Measurements from ENCODE around the gene MIEN1. TPM values are rescaled to one million over a fixed set of nuclear protein-coding genes. Genes with fewer than 3 reads are reported as not detected.

Gene MIEN1
- total RNA-seq, 1 donor: 14.8 TPM

- Histone ChIP-seq H3K27ac (ENCODE audit: low read depth, low read length) (no peak overlapping the region), H3K4me2 (ENCODE audit: insufficient read depth, low read length) (no peak overlapping the region), H3K27me3 (ENCODE audit: insufficient read depth, low read length) (peaks cover 66% of the 10 kb centered on the region), H4K20me1 (ENCODE audit: insufficient read depth, low read length) (no peaks in the 10 kb centered on the region), H3K36me3 (ENCODE audit: insufficient read depth, low read length) (no peaks in the 10 kb centered on the region), H2AFZ (ENCODE audit: low read length) (no peak overlapping the region), H3K9me3 (ENCODE audit: low read depth, low read length) (no peaks in the 10 kb centered on the region), H3K4me1 (ENCODE audit: insufficient read depth, low read length) (no peaks in the 10 kb centered on the region), H3K79me2 (ENCODE audit: insufficient read depth, low read length) (no peaks in the 10 kb centered on the region), H3K4me3 (ENCODE audit: insufficient read depth, low read length) (no peak overlapping the region)
- no peak for TF ChIP-seq CTCF (IDR thresholded peaks at IDR 0.05; ENCODE audit: extremely low read depth, low read depth, low read length)
- no peak for DNase-seq (ENCODE audit: insufficient read length, low spot score, missing footprints)
These were observed 44.7 kb upstream of the MIEN1 start for GRCh38 chr17:39775031-39775430.

- Histone ChIP-seq H3K36me3 (ENCODE audit: insufficient read depth, low read length) (no peaks in the 10 kb centered on the region), H3K9me3 (ENCODE audit: low read depth, low read length) (no peaks in the 10 kb centered on the region), H3K27ac (ENCODE audit: low read depth, low read length) (no peak overlapping the region), H3K4me3 (ENCODE audit: insufficient read depth, low read length) (no peak overlapping the region), H2AFZ (ENCODE audit: low read length) (no peak overlapping the region), H3K27me3 (ENCODE audit: insufficient read depth, low read length) (peaks cover 65% of the 10 kb centered on the region), H3K79me2 (ENCODE audit: insufficient read depth, low read length) (no peaks in the 10 kb centered on the region), H4K20me1 (ENCODE audit: insufficient read depth, low read length) (no peaks in the 10 kb centered on the region), H3K4me2 (ENCODE audit: insufficient read depth, low read length) (no peak overlapping the region), H3K4me1 (ENCODE audit: insufficient read depth, low read length) (no peaks in the 10 kb centered on the region)
- DNase-seq (ENCODE audit: insufficient read length, low spot score, missing footprints): no peak
- no peak for TF ChIP-seq CTCF (IDR thresholded peaks at IDR 0.05; ENCODE audit: extremely low read depth, low read depth, low read length)
These were observed 43.7 kb upstream of the MIEN1 start for GRCh38 chr17:39774047-39774446.

- H4K20me1 ChIP-seq (ENCODE audit: insufficient read depth, low read length): no peaks in the 10 kb centered on the region
- peaks cover 68% of the 10 kb centered on the region for H3K27me3 ChIP-seq (ENCODE audit: insufficient read depth, low read length)
- H3K4me3 ChIP-seq (ENCODE audit: insufficient read depth, low read length): no peak overlapping the region
- no peak overlapping the region for H3K27ac ChIP-seq (ENCODE audit: low read depth, low read length)
- H3K79me2 ChIP-seq (ENCODE audit: insufficient read depth, low read length): no peaks in the 10 kb centered on the region
- no peaks in the 10 kb centered on the region for H3K4me1 ChIP-seq (ENCODE audit: insufficient read depth, low read length)
- no peak for DNase-seq (ENCODE audit: insufficient read length, low spot score, missing footprints)
- no peak overlapping the region for H3K4me2 ChIP-seq (ENCODE audit: insufficient read depth, low read length)
- H3K9me3 ChIP-seq (ENCODE audit: low read depth, low read length): no peaks in the 10 kb centered on the region
- H3K36me3 ChIP-seq (ENCODE audit: insufficient read depth, low read length): no peaks in the 10 kb centered on the region
- no peak overlapping the region for H2AFZ ChIP-seq (ENCODE audit: low read length)
- no peak for TF ChIP-seq CTCF (IDR thresholded peaks at IDR 0.05; ENCODE audit: extremely low read depth, low read depth, low read length)
These were observed 42.9 kb upstream of the MIEN1 start for GRCh38 chr17:39772987-39773934.

GRCh38 chr17:39772415-39772814 lies 42.1 kb upstream of the MIEN1 start:
- Histone ChIP-seq H3K4me3 (ENCODE audit: insufficient read depth, low read length) (no peak overlapping the region), H3K79me2 (ENCODE audit: insufficient read depth, low read length) (no peaks in the 10 kb centered on the region), H3K27ac (ENCODE audit: low read depth, low read length) (no peak overlapping the region), H3K4me1 (ENCODE audit: insufficient read depth, low read length) (no peaks in the 10 kb centered on the region), H3K27me3 (ENCODE audit: insufficient read depth, low read length) (peaks cover 63% of the 10 kb centered on the region), H4K20me1 (ENCODE audit: insufficient read depth, low read length) (no peaks in the 10 kb centered on the region), H3K9me3 (ENCODE audit: low read depth, low read length) (no peaks in the 10 kb centered on the region), H2AFZ (ENCODE audit: low read length) (no peak overlapping the region), H3K36me3 (ENCODE audit: insufficient read depth, low read length) (no peaks in the 10 kb centered on the region), H3K4me2 (ENCODE audit: insufficient read depth, low read length) (no peak overlapping the region)
- no peak for TF ChIP-seq CTCF (IDR thresholded peaks at IDR 0.05; ENCODE audit: extremely low read depth, low read depth, low read length)
- no peak for DNase-seq (ENCODE audit: insufficient read length, low spot score, missing footprints)

Measured in osteoblast (primary cell).